Activated CD4-positive, alpha-beta T cell treated with anti-CD3 and anti-CD28 coated beads, Interleukin-2, amount 50 U/mL, for 4 hours (primary cell): ENCODE data around the gene GRAMD1A.
A peak's percentile ranks its signal among the peaks of the same experiment; 100 is the strongest.
"Not testable (repeated sequence)": the region's sequence is repeated elsewhere in the genome, so short reads cannot be mapped to it uniquely, and the experiment has no call there.

ENCODE experiments used
- DNase-seq, 2 experiments: peaks; one replicate each; pipeline ENCODE4 v3.0.0-alpha.2; 2020

GRAMD1A gene

GRCh38 chr19:35039881-35040825 is 40.0 kb downstream of the GRAMD1A start:
- DNase-seq, result no peak

- DNase-seq, result no peak
Observed at GRCh38 chr19:35040826-35041547, 40.9 kb downstream of the GRAMD1A start.

GRCh38 chr19:35041548-35042055 is 41.5 kb downstream of the GRAMD1A start, which contains the start of gene HPN:
Gene HPN, plus strand, starts transcription at chr19:35041721. Its CDS starts 786 bp downstream, at chr19:35042507.
- DNase-seq, result no peak

- no peak for DNase-seq
Observed at GRCh38 chr19:35042056-35042730, 42.1 kb downstream of the GRAMD1A start.

- DNase-seq, result no peak
Observed at GRCh38 chr19:35042954-35043604, 43.0 kb downstream of the GRAMD1A start.

GRCh38 chr19:35043906-35044305 is 43.8 kb downstream of the GRAMD1A start:
- DNase-seq, result no peak

GRCh38 chr19:35044317-35045117 is 44.4 kb downstream of the GRAMD1A start:
- peak; percentile 48 to 59 for DNase-seq

- DNase-seq, result no peak
Observed at GRCh38 chr19:35045667-35046300, 45.7 kb downstream of the GRAMD1A start.

GRCh38 chr19:35046461-35046860 is 46.3 kb downstream of the GRAMD1A start:
- DNase-seq, result no peak

GRCh38 chr19:35048911-35049411 is 48.8 kb downstream of the GRAMD1A start:
- DNase-seq, result no peak

- no peak for DNase-seq
Observed at GRCh38 chr19:35049456-35049855, 49.3 kb downstream of the GRAMD1A start.

GRCh38 chr19:35050662-35051061 is 50.5 kb downstream of the GRAMD1A start:
- not testable (repeated sequence) for DNase-seq

- DNase-seq, result not testable (repeated sequence)
Observed at GRCh38 chr19:35051268-35051667, 51.1 kb downstream of the GRAMD1A start.

- no peak for DNase-seq
Observed at GRCh38 chr19:35051796-35052195, 51.7 kb downstream of the GRAMD1A start.

- DNase-seq, result no peak
Observed at GRCh38 chr19:35052599-35053190, 52.6 kb downstream of the GRAMD1A start.

- no peak for DNase-seq
Observed at GRCh38 chr19:35053667-35054293, 53.7 kb downstream of the GRAMD1A start.

GRCh38 chr19:35054626-35055025 is 54.5 kb downstream of the GRAMD1A start:
- no peak for DNase-seq

GRCh38 chr19:35055715-35056179 is 55.6 kb downstream of the GRAMD1A start:
- no peak for DNase-seq

- DNase-seq, result no peak
Observed at GRCh38 chr19:35056513-35057063, 56.5 kb downstream of the GRAMD1A start.
